Measurements from ENCODE around the gene ARHGEF40.
A peak's percentile ranks its signal among the peaks of the same experiment; 100 is the strongest.

Gene ARHGEF40

GRCh38 chr14:21098076-21098891, 28.2 kb downstream of the ARHGEF40 start, which contains the start of gene ZNF219:
Gene ZNF219, minus strand, starts transcription at chr14:21098655. Its CDS starts 5,064 bp downstream, at chr14:21093591.
- H3K27ac ChIP-seq (replicated peaks): peak within 1 kb of the TSS; percentile 26; the same call in 1 of the 2 replicates
- peak in 1 of 2 experiments; percentile 33 for DNase-seq (ENCODE audit: low read depth in 1 of 2, low spot score in 1 of 2)

GRCh38 chr14:21098892-21099595, 28.9 kb downstream of the ARHGEF40 start:
- H3K27ac ChIP-seq (replicated peaks): peak overlapping the region; percentile 26; the same call in 1 of the 2 replicates

More at GRCh38 chr14:21098076-21098891, 28.2 kb downstream of the ARHGEF40 start, which contains the start of gene ZNF219:
- peak within 1 kb of the TSS; percentile 54 for H3K4me3 ChIP-seq (replicated peaks; ENCODE audit: insufficient read depth, low read length)
- no peaks in the 10 kb centered on the region for H3K27me3 ChIP-seq (ENCODE audit: insufficient read depth, poor library complexity, severe bottlenecking)
- TF ChIP-seq REST (IDR thresholded peaks at IDR 0.05; ENCODE audit: insufficient replicate concordance, low read depth) (no peak), POLR2AphosphoS5 (IDR thresholded peaks at IDR 0.05; ENCODE audit: low read depth) (no peak), SPI1 (IDR thresholded peaks at IDR 0.05; ENCODE audit: borderline replicate concordance, low read depth) (no peak), CTCF (IDR thresholded peaks at IDR 0.05; ENCODE audit: insufficient read depth, low read length) (no peak), GABPA (IDR thresholded peaks at IDR 0.05; ENCODE audit: low read depth) (no peak)

More at GRCh38 chr14:21098892-21099595, 28.9 kb downstream of the ARHGEF40 start:
- DNase-seq (ENCODE audit: low read depth in 1 of 2, low spot score in 1 of 2): no peak
- peak overlapping the region; percentile 54 for H3K4me3 ChIP-seq (replicated peaks; ENCODE audit: insufficient read depth, low read length)
- no peaks in the 10 kb centered on the region for H3K27me3 ChIP-seq (ENCODE audit: insufficient read depth, poor library complexity, severe bottlenecking)
- TF ChIP-seq GABPA (IDR thresholded peaks at IDR 0.05; ENCODE audit: low read depth) (no peak), POLR2AphosphoS5 (IDR thresholded peaks at IDR 0.05; ENCODE audit: low read depth) (no peak), SPI1 (IDR thresholded peaks at IDR 0.05; ENCODE audit: borderline replicate concordance, low read depth) (no peak), REST (IDR thresholded peaks at IDR 0.05; ENCODE audit: insufficient replicate concordance, low read depth) (no peak), CTCF (IDR thresholded peaks at IDR 0.05; ENCODE audit: insufficient read depth, low read length) (no peak)

Measured in HL-60 (cell line).